Fibroblast of lung (primary cell): ENCODE results near the gene TAOK2. TPM values are rescaled to one million over a fixed set of nuclear protein-coding genes. Genes with fewer than 3 reads are reported as not detected.
A peak's percentile ranks its signal among the peaks of the same experiment; 100 is the strongest.
"Not testable (repeated sequence)": the region's sequence is repeated elsewhere in the genome, so short reads cannot be mapped to it uniquely, and the experiment has no call there.

Experiments used
- DNase-seq, 2 donors: peaks; one replicate each; pipeline versions ENCODE4 v3.0.0 to v3.0.0-alpha.2; 2010; ENCODE audit warnings: low read depth in 2 of 2
- H2AFZ ChIP-seq: 2 replicates; pipeline ENCODE4 v1.5.1; 2012; ENCODE audit warnings: low read length, control low read depth, inconsistent platforms
- H3K27ac ChIP-seq: 2 replicates; pipeline ENCODE4 v1.5.1; 2011; ENCODE audit warnings: low read length, control low read depth; ENCODE audit not compliant: insufficient read depth
- H3K27me3 ChIP-seq: 2 replicates; pipeline ENCODE4 v1.5.1; 2011; ENCODE audit warnings: mild to moderate bottlenecking, low read length; ENCODE audit not compliant: control insufficient read depth, insufficient read depth
- H3K36me3 ChIP-seq: 2 replicates; pipeline ENCODE4 v1.5.1; 2011; ENCODE audit warnings: low read length; ENCODE audit not compliant: control insufficient read depth, insufficient read depth
- H3K4me1 ChIP-seq: 2 replicates; pipeline ENCODE4 v1.5.1; 2011; ENCODE audit warnings: low read length; ENCODE audit not compliant: control insufficient read depth, insufficient read depth; ENCODE audit errors: extremely low read depth
- H3K4me2 ChIP-seq: 2 replicates; pipeline ENCODE4 v1.5.1; 2011; ENCODE audit warnings: low read length, control low read depth; ENCODE audit not compliant: insufficient read depth; ENCODE audit errors: extremely low read depth
- H3K4me3 ChIP-seq, 4 experiments: fragments of 200-600 bp in 1 of 4; sonication (generic) in 1 of 4; replicated peaks in 1 of 4; 2 replicates each; pipeline ENCODE4 v1.5.1; 2011 to 2016; ENCODE audit warnings: low read length in 4 of 4, low read depth in 3 of 4, mild to moderate bottlenecking in 3 of 4, control low read depth in 2 of 4, inconsistent platforms in 1 of 4, mixed read lengths in 1 of 4; ENCODE audit not compliant: insufficient read depth in 1 of 4; ENCODE audit errors: control extremely low read depth in 1 of 4
- H3K79me2 ChIP-seq: 2 replicates; pipeline ENCODE4 v1.5.1; 2012; ENCODE audit warnings: mild to moderate bottlenecking, low read length, inconsistent platforms; ENCODE audit not compliant: control insufficient read depth, insufficient read depth
- H3K9ac ChIP-seq: 2 replicates; pipeline ENCODE4 v1.5.1; 2011; ENCODE audit warnings: mild to moderate bottlenecking, low read length, control low read depth; ENCODE audit not compliant: insufficient read depth
- H3K9me3 ChIP-seq: 2 replicates; pipeline ENCODE4 v1.5.1; 2012; ENCODE audit warnings: low read depth, low read length; ENCODE audit not compliant: control insufficient read depth, insufficient read depth
- H4K20me1 ChIP-seq: 2 replicates; pipeline ENCODE4 v1.5.1; 2011; ENCODE audit warnings: low read length; ENCODE audit not compliant: control insufficient read depth, insufficient read depth; ENCODE audit errors: extremely low read depth
- CTCF ChIP-seq, 2 donors: IDR thresholded peaks in 1 of 2; conservative IDR thresholded peaks in 1 of 2; 1 replicate in 1 of 2; 2 replicates in 1 of 2; pipeline ENCODE4 v1.5.1; 2011 to 2012; ENCODE audit warnings: low read length in 2 of 2, control low read depth in 1 of 2, inconsistent platforms in 1 of 2, low read depth in 1 of 2, mild to moderate bottlenecking in 1 of 2
- EZH2 ChIP-seq: IDR thresholded peaks from 2 replicates; pipeline ENCODE4 v1.5.1; 2012; ENCODE audit warnings: low read length, control low read depth, mild to moderate bottlenecking; ENCODE audit errors: missing control alignments
- polyA plus RNA-seq, 2 donors: library from polyadenylated mRNA; depleted of rRNA in 1 of 2; stranded (reverse) in 1 of 2; unstranded in 1 of 2; fragments of >200 nt; gene quantifications; 2 replicates each; pipeline ENCODE4 v1.2.1, GENCODE V29; 2011 to 2012; ENCODE audit warnings: missing spikeins in 1 of 2
- total RNA-seq: library from RNA; depleted of rRNA; stranded (reverse); fragments of >200 nt; gene quantifications from 2 replicates; pipeline ENCODE4 v1.2.1, GENCODE V29; 2014

The TAOK2 gene
- total and polyA plus RNA-seq, 2 donors (not counting 1 experiment from before 2014, with no cell fraction given) = 12.3 to 41.3 TPM

GRCh38 chr16:30010844-30011713 is 37.4 kb downstream of the TAOK2 start, which contains the start of gene DOC2A:
DOC2A (minus strand) TSS chr16:30011027; CDS start chr16:30010222, 805 bp downstream.
- TF ChIP-seq CTCF (conservative IDR thresholded peaks at IDR 0.05 in 1 of 2, IDR thresholded peaks at IDR 0.05 in 1 of 2; ENCODE audit: low read depth in 1 of 2, low read length in 2 of 2) (no peak), EZH2 (peak; percentile 31)
- H4K20me1 ChIP-seq = no peaks in the 10 kb centered on the region
- H3K9me3 ChIP-seq = no peaks in the 10 kb centered on the region
- no peaks in the 10 kb centered on the region for H3K79me2 ChIP-seq
- peaks cover 19% of the 10 kb centered on the region for H3K27me3 ChIP-seq
- no peak within 1 kb of the TSS for H3K27ac ChIP-seq
- H3K36me3 ChIP-seq = peaks cover under 1% of the 10 kb centered on the region
- no peaks in the 10 kb centered on the region for H3K4me1 ChIP-seq
- H3K4me2 ChIP-seq = peak within 1 kb of the TSS; percentile 64
- peak within 1 kb of the TSS in 2 of 4 experiments; percentile 29 to 46 for H3K4me3 ChIP-seq
- DNase-seq = no peak
- H3K9ac ChIP-seq = no peak within 1 kb of the TSS
- no peak within 1 kb of the TSS for H2AFZ ChIP-seq

- H3K27ac ChIP-seq = no peak overlapping the region
- no peak for DNase-seq
- H3K4me2 ChIP-seq = no peak overlapping the region
- H2AFZ ChIP-seq = no peak overlapping the region
- H3K4me1 ChIP-seq = no peaks in the 10 kb centered on the region
- H3K27me3 ChIP-seq = peaks cover 19% of the 10 kb centered on the region
- no peaks in the 10 kb centered on the region for H3K79me2 ChIP-seq
- H4K20me1 ChIP-seq = no peaks in the 10 kb centered on the region
- TF ChIP-seq CTCF (conservative IDR thresholded peaks at IDR 0.05 in 1 of 2, IDR thresholded peaks at IDR 0.05 in 1 of 2; ENCODE audit: low read depth in 1 of 2, low read length in 2 of 2) (no peak), EZH2 (peak; percentile 46)
- no peak overlapping the region for H3K4me3 ChIP-seq
- H3K9me3 ChIP-seq = no peaks in the 10 kb centered on the region
- no peaks in the 10 kb centered on the region for H3K36me3 ChIP-seq
- H3K9ac ChIP-seq = no peak overlapping the region
These were observed 38.2 kb downstream of the TAOK2 start for GRCh38 chr16:30011714-30012504.

- H2AFZ ChIP-seq, H3K4me1 ChIP-seq, H3K4me2 ChIP-seq, H3K36me3 ChIP-seq, H3K79me2 ChIP-seq, H3K9ac ChIP-seq, DNase-seq, H3K27ac ChIP-seq, H3K4me3 ChIP-seq, H3K9me3 ChIP-seq, H4K20me1 ChIP-seq: not testable (repeated sequence)
- H3K27me3 ChIP-seq = peaks cover 19% of the 10 kb centered on the region
These were observed 38.9 kb downstream of the TAOK2 start for GRCh38 chr16:30012598-30012997.

- H4K20me1 ChIP-seq, H2AFZ ChIP-seq, H3K4me2 ChIP-seq, H3K36me3 ChIP-seq, H3K4me3 ChIP-seq, DNase-seq, H3K27ac ChIP-seq, H3K9ac ChIP-seq, H3K9me3 ChIP-seq, H3K4me1 ChIP-seq, H3K79me2 ChIP-seq: not testable (repeated sequence)
- peaks cover 13% of the 10 kb centered on the region for H3K27me3 ChIP-seq
These were observed 41.8 kb downstream of the TAOK2 start for GRCh38 chr16:30015450-30015849.
